HepG2 (cell line): ENCODE data around the gene DDIT4. TPM values are rescaled to one million over a fixed set of nuclear protein-coding genes. Genes with fewer than 3 reads are reported as not detected.
A peak's percentile ranks its signal among the peaks of the same experiment; 100 is the strongest.

Experiments
- AFF4 ChIP-seq: sonication (generic); formaldehyde crosslinking; IDR thresholded peaks from 2 replicates; pipeline ENCODE4 v1.4.0; 2020; ENCODE audit warnings: missing genetic modification reagents
- CCAR2 ChIP-seq: fragments of 200-400 bp; formaldehyde crosslinking; optimal IDR thresholded peaks from 2 replicates; pipeline ENCODE3; 2018; ENCODE audit warnings: low read depth, mild to moderate bottlenecking, low read length, moderate library complexity
- CENPX ChIP-seq: sonication (generic); formaldehyde crosslinking; IDR thresholded peaks from 2 replicates; pipeline ENCODE4 v1.9.0; 2021; ENCODE audit warnings: mild to moderate bottlenecking, missing genetic modification reagents, moderate library complexity
- ETV5 ChIP-seq: IDR thresholded peaks from 2 replicates; pipeline ENCODE4 v1.6.1; 2018; ENCODE audit warnings: missing biosample characterization, missing genetic modification reagents, inconsistent platforms, borderline replicate concordance
- FIP1L1 ChIP-seq: fragments of 200-400 bp; formaldehyde crosslinking; IDR thresholded peaks from 2 replicates; pipeline ENCODE4 v1.6.1; 2018; ENCODE audit warnings: low read depth, mild to moderate bottlenecking, low read length, moderate library complexity, borderline replicate concordance; ENCODE audit not compliant: insufficient read depth
- FOXC1 ChIP-seq: sonication (generic); formaldehyde crosslinking; IDR thresholded peaks from 2 replicates; pipeline ENCODE4 v1.8.0; 2022; ENCODE audit warnings: mild to moderate bottlenecking, missing genetic modification reagents, borderline replicate concordance
- GATAD1 ChIP-seq: IDR thresholded peaks from 2 replicates; pipeline ENCODE4 v1.6.1; 2016; ENCODE audit warnings: missing genetic modification reagents, missing compliant biosample characterization
- GLMP ChIP-seq: sonication (generic); formaldehyde crosslinking; IDR thresholded peaks from 2 replicates; pipeline ENCODE4 v1.9.0; 2021; ENCODE audit warnings: missing genetic modification reagents, mild to moderate bottlenecking, borderline replicate concordance
- HDAC1 ChIP-seq: sonication (generic); formaldehyde crosslinking; IDR thresholded peaks from 2 replicates; pipeline ENCODE4 v1.5.1; 2020; ENCODE audit warnings: mild to moderate bottlenecking, missing genetic modification reagents
- MEIS1 ChIP-seq: sonication (generic); formaldehyde crosslinking; IDR thresholded peaks from 2 replicates; pipeline ENCODE4 v1.9.0; 2021; ENCODE audit warnings: mild to moderate bottlenecking, missing genetic modification reagents, moderate library complexity, borderline replicate concordance
- MEIS2 ChIP-seq: sonication (generic); formaldehyde crosslinking; IDR thresholded peaks from 2 replicates; pipeline ENCODE4 v1.9.0; 2021; ENCODE audit warnings: mild to moderate bottlenecking, missing genetic modification reagents
- NCOA1 ChIP-seq: sonication (generic); formaldehyde crosslinking; IDR thresholded peaks from 2 replicates; pipeline ENCODE4 v1.9.0; 2021; ENCODE audit warnings: missing genetic modification reagents
- NFE2L1 ChIP-seq: sonication (generic); formaldehyde crosslinking; IDR thresholded peaks from 2 replicates; pipeline ENCODE4 v1.4.0; 2020; ENCODE audit warnings: missing genetic modification reagents, mild to moderate bottlenecking, borderline replicate concordance
- RAD21 ChIP-seq: fragments of 450-650 bp; formaldehyde crosslinking; IDR thresholded peaks from 2 replicates; pipeline ENCODE4 v1.5.0; 2020; ENCODE audit warnings: mild to moderate bottlenecking
- RFXANK ChIP-seq: IDR thresholded peaks from 2 replicates; pipeline ENCODE4 v1.6.1; 2016
- RXRA ChIP-seq: sonication (generic); formaldehyde crosslinking; IDR thresholded peaks from 2 replicates; pipeline ENCODE4 v1.5.1; 2020; ENCODE audit warnings: missing genetic modification reagents
- STAG1 ChIP-seq: sonication (generic); formaldehyde crosslinking; IDR thresholded peaks from 2 replicates; pipeline ENCODE4 v1.4.0; 2020; ENCODE audit warnings: missing genetic modification reagents
- STAT5B ChIP-seq: sonication (generic); formaldehyde crosslinking; IDR thresholded peaks from 2 replicates; pipeline ENCODE4 v1.4.0; 2020; ENCODE audit warnings: missing genetic modification reagents
- TBX2 ChIP-seq: sonication (generic); formaldehyde crosslinking; IDR thresholded peaks from 2 replicates; pipeline ENCODE4 v1.5.0; 2020; ENCODE audit warnings: missing genetic modification reagents, mild to moderate bottlenecking, borderline replicate concordance
- TFDP2 ChIP-seq: sonication (generic); formaldehyde crosslinking; IDR thresholded peaks from 2 replicates; pipeline ENCODE4 v1.4.0; 2020; ENCODE audit warnings: missing genetic modification reagents
- YY1 ChIP-seq: IDR thresholded peaks from 2 replicates; pipeline ENCODE4 v1.6.1; 2011; ENCODE audit warnings: low read length, low read depth, moderate library complexity, mild to moderate bottlenecking; ENCODE audit not compliant: insufficient read depth, insufficient replicate concordance
- ZNF530 ChIP-seq: sonication (generic); formaldehyde crosslinking; IDR thresholded peaks from 2 replicates; pipeline ENCODE4 v1.5.0; 2020; ENCODE audit warnings: low read depth, mild to moderate bottlenecking, missing genetic modification reagents
- ZNF740 ChIP-seq: sonication (generic); formaldehyde crosslinking; IDR thresholded peaks from 2 replicates; pipeline ENCODE4 v1.4.0; 2020; ENCODE audit warnings: missing genetic modification reagents
- ZSCAN31 ChIP-seq: sonication (generic); formaldehyde crosslinking; IDR thresholded peaks from 2 replicates; pipeline ENCODE4 v1.5.0; 2020; ENCODE audit warnings: low read depth, mild to moderate bottlenecking, missing genetic modification reagents
- polyA plus RNA-seq, 8 experiments: library from polyadenylated mRNA; depleted of rRNA in 3 of 8; stranded (reverse) in 7 of 8; unstranded in 1 of 8; fragments of >200 nt; fragmentation: Illumina TruSeq in 4 of 8; extraction: Trizol in 4 of 8; gene quantifications; 2 replicates each; pipeline versions ENCODE4 v1.2.1 to v1.2.3, GENCODE V29; 2011 to 2016; ENCODE audit warnings: low read depth in 4 of 8, missing spikeins in 1 of 8, mixed read lengths in 1 of 8; ENCODE audit not compliant: insufficient read depth in 1 of 8
- total RNA-seq, 5 experiments: library from RNA; depleted of rRNA; stranded (reverse); fragments of >200 nt; fragmentation: Illumina TruSeq; extraction: Trizol; gene quantifications; 2 replicates each; pipeline ENCODE4 v1.2.3, GENCODE V29; 2016; ENCODE audit warnings: low read depth in 1 of 5

The DDIT4 gene
- total and polyA plus RNA-seq, 2 of the 13 experiments (the other 11 are each of a cell fraction or from before 2014, with no cell fraction given) = 35.6 to 40.7 TPM

- TF ChIP-seq STAG1 (CRISPR knock-in tag) (peak; percentile 3; the same call in 1 of the 2 replicates), CCAR2 (no peak), HDAC1 (CRISPR knock-in tag) (peak; percentile 73), GLMP (no peak), STAT5B (CRISPR knock-in tag) (0 out of 2 replicates have a peak, but pooled peaks have one; percentile 32), ZNF530 (no peak), RAD21 (0 out of 2 replicates have a peak, but pooled peaks have one; percentile 6), GATAD1 (CRISPR knock-in tag) (0 out of 2 replicates have a peak, but pooled peaks have one; percentile 37), FIP1L1 (no peak), AFF4 (CRISPR knock-in tag) (0 out of 2 replicates have a peak, but pooled peaks have one; percentile 60), MEIS2 (CRISPR knock-in tag) (0 out of 2 replicates have a peak, but pooled peaks have one; percentile 40), FOXC1 (CRISPR knock-in tag) (peak; percentile 44; the same call in 1 of the 2 replicates), ZNF740 (CRISPR knock-in tag) (0 out of 2 replicates have a peak, but pooled peaks have one; percentile 17), ZSCAN31 (CRISPR knock-in tag) (peak; percentile 31; the same call in 1 of the 2 replicates), RXRA (CRISPR knock-in tag) (peak; percentile 54; the same call in 1 of the 2 replicates), NCOA1 (no peak), ETV5 (CRISPR knock-in tag) (peak; percentile 66), YY1 (peak; percentile 26), TFDP2 (CRISPR knock-in tag) (0 out of 2 replicates have a peak, but pooled peaks have one; percentile 33), RFXANK (CRISPR knock-in tag) (no peak), MEIS1 (CRISPR knock-in tag) (peak; percentile 52), NFE2L1 (CRISPR knock-in tag) (no peak), CENPX (CRISPR knock-in tag) (no peak), TBX2 (CRISPR knock-in tag) (peak; percentile 70; the same call in 1 of the 2 replicates)
These were observed 25.1 kb upstream of the DDIT4 start (continued) for GRCh38 chr10:72248468-72249151.
